ENCODE measurements around the gene FIGNL2. TPM values are rescaled to one million over a fixed set of nuclear protein-coding genes. Genes with fewer than 3 reads are reported as not detected.

FIGNL2 gene
- total and polyA plus RNA-seq, 4 donors, result 0.06 to 0.70 (median 0.33) TPM

- Histone ChIP-seq H3K4me3 (ENCODE audit: low read depth in 1 of 3, low read length in 3 of 3) (no peak overlapping the region), H3K9me3 (ENCODE audit: control insufficient read depth in 4 of 4, low read length in 3 of 4) (no peaks in the 10 kb centered on the region), H3K27ac (ENCODE audit: low read depth in 1 of 2, low read length in 2 of 2) (no peak overlapping the region), H3K36me3 (ENCODE audit: control insufficient read depth in 4 of 4, insufficient read depth in 3 of 4, low read depth in 1 of 4, low read length in 3 of 4) (peaks cover 0 to 11% (median 9%) of the 10 kb centered on the region in 4 donors), H3K4me1 (ENCODE audit: control insufficient read depth in 4 of 4, insufficient read depth in 4 of 4, low read length in 3 of 4) (peaks cover 0 to 2% (median 0%) of the 10 kb centered on the region in 4 donors), H3K9ac (ENCODE audit: low read depth in 1 of 2, low read length in 2 of 2) (no peak overlapping the region), H3K27me3 (ENCODE audit: control insufficient read depth in 4 of 4, insufficient read depth in 4 of 4, low read length in 3 of 4) (no peaks in the 10 kb centered on the region)
- TF ChIP-seq GABPA (IDR thresholded peaks at IDR 0.05 in 1 of 2, conservative IDR thresholded peaks at IDR 0.05 in 1 of 2) (no peak), FOXA1 (IDR thresholded peaks at IDR 0.05) (no peak), YY1 (IDR thresholded peaks at IDR 0.05) (no peak), HNF4A (conservative IDR thresholded peaks at IDR 0.05) (no peak), ATF3 (IDR thresholded peaks at IDR 0.05) (no peak), NR2F2 (IDR thresholded peaks at IDR 0.05) (no peak), RXRA (IDR thresholded peaks at IDR 0.05) (no peak), FOXA2 (IDR thresholded peaks at IDR 0.05) (no peak), JUND (IDR thresholded peaks at IDR 0.05) (no peak), CTCF (IDR thresholded peaks at IDR 0.05; ENCODE audit: low read depth, low read length, missing input control) (no peak), TAF1 (conservative IDR thresholded peaks at IDR 0.05) (no peak), EGR1 (IDR thresholded peaks at IDR 0.05; ENCODE audit: low read depth in 2 of 2) (no peak), HNF4G (IDR thresholded peaks at IDR 0.05) (no peak), RAD21 (IDR thresholded peaks at IDR 0.05) (no peak)
- DNase-seq (ENCODE audit: low spot score), result no peak
- WGBS, result 94% methylated on average over 6 of the region's 6 CpGs
Observed at GRCh38 chr12:51797301-51797700, 51.2 kb downstream of the FIGNL2 start.

- 100% methylated on average over 1 of the region's 1 CpG for WGBS
- Histone ChIP-seq H3K36me3 (ENCODE audit: control insufficient read depth in 4 of 4, insufficient read depth in 3 of 4, low read depth in 1 of 4, low read length in 3 of 4) (peaks cover 0 to 19% (median 16%) of the 10 kb centered on the region in 4 donors), H3K9me3 (ENCODE audit: control insufficient read depth in 4 of 4, low read length in 3 of 4) (no peaks in the 10 kb centered on the region), H3K27ac (ENCODE audit: low read depth in 1 of 2, low read length in 2 of 2) (no peak overlapping the region), H3K9ac (ENCODE audit: low read depth in 1 of 2, low read length in 2 of 2) (no peak overlapping the region), H3K27me3 (ENCODE audit: control insufficient read depth in 4 of 4, insufficient read depth in 4 of 4, low read length in 3 of 4) (no peaks in the 10 kb centered on the region), H3K4me3 (ENCODE audit: low read depth in 1 of 3, low read length in 3 of 3) (no peak overlapping the region), H3K4me1 (ENCODE audit: control insufficient read depth in 4 of 4, insufficient read depth in 4 of 4, low read length in 3 of 4) (peaks cover 0 to 2% (median 0%) of the 10 kb centered on the region in 4 donors)
- DNase-seq (ENCODE audit: low spot score), result no peak
- TF ChIP-seq REST (IDR thresholded peaks at IDR 0.05), result no peak
- TF ChIP-seq YY1 (IDR thresholded peaks at IDR 0.05), result no peak
- no peak for TF ChIP-seq GABPA (IDR thresholded peaks at IDR 0.05 in 1 of 2, conservative IDR thresholded peaks at IDR 0.05 in 1 of 2)
- TF ChIP-seq RAD21 (IDR thresholded peaks at IDR 0.05), result no peak
- no peak for TF ChIP-seq MAX (IDR thresholded peaks at IDR 0.05)
- no peak for TF ChIP-seq HNF4G (IDR thresholded peaks at IDR 0.05)
- TF ChIP-seq HNF4A (conservative IDR thresholded peaks at IDR 0.05), result no peak
- no peak for TF ChIP-seq FOXA2 (IDR thresholded peaks at IDR 0.05)
- TF ChIP-seq NR2F2 (IDR thresholded peaks at IDR 0.05), result no peak
- TF ChIP-seq FOXA1 (IDR thresholded peaks at IDR 0.05), result no peak
- TF ChIP-seq EGR1 (IDR thresholded peaks at IDR 0.05; ENCODE audit: low read depth in 2 of 2), result no peak
- no peak for TF ChIP-seq RXRA (IDR thresholded peaks at IDR 0.05)
- no peak for TF ChIP-seq SP1 (IDR thresholded peaks at IDR 0.05)
Observed at GRCh38 chr12:51793201-51793600, 55.3 kb downstream of the FIGNL2 start.
